22Rv1 (cell line): ENCODE results near the gene SLC26A9.

Experiments
- CTCF ChIP-seq: fragments of 450-650 bp; IDR thresholded peaks from 2 replicates; pipeline ENCODE4 v1.5.1; 2017; ENCODE audit warnings: mild to moderate bottlenecking
- ZFX ChIP-seq: fragments of 450-650 bp; IDR thresholded peaks from 2 replicates; pipeline ENCODE4 v1.6.1; 2017; ENCODE audit warnings: antibody characterized with exemption, borderline replicate concordance

DNA sequence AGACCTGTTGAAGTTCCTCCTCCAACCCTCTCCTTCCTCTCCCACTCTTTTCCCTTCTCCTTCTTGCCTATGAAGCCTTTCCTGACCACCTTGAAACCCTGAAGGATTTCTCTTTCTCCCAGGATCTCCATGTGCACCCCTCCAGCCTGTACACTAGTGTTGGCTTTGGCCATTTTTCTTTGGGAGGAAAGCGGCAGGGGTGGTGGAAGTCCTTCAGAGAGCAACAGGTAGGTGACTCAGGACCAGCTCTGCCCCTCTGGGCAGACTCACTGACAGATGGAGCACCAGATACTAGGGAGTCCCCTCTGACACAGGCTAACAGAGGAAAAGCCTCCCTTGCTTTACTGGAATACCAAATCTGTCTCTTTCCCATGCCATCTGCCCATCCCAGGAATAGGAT lies 4.6 kb downstream of the SLC26A9 start:
- TF ChIP-seq CTCF: no peak
- TF ChIP-seq ZFX: no peak
